ENCODE data around the gene ADPRH.

The ADPRH gene

GRCh38 chr3:119631516-119631915 lies 52.2 kb downstream of the ADPRH start:
- no peak for DNase-seq

- no peak for DNase-seq
Measured at GRCh38 chr3:119632216-119632615, 52.9 kb downstream of the ADPRH start.

GRCh38 chr3:119632829-119633228 lies 53.5 kb downstream of the ADPRH start:
- DNase-seq = no peak

- DNase-seq = no peak
Measured at GRCh38 chr3:119635719-119636118, 56.4 kb downstream of the ADPRH start.

- no peak for DNase-seq
Measured at GRCh38 chr3:119636249-119636648, 57.0 kb downstream of the ADPRH start.

- DNase-seq = no peak
Measured at GRCh38 chr3:119636891-119637611, 57.8 kb downstream of the ADPRH start.

GRCh38 chr3:119637679-119638477 lies 58.6 kb downstream of the ADPRH start:
- no peak for DNase-seq
